ENCODE data around the gene SS18L1.

The SS18L1 gene

GRCh38 chr20:62151835-62152364, 8.3 kb downstream of the SS18L1 start:
- Histone ChIP-seq H3K79me2 (ENCODE audit: insufficient read depth, low read length) (peaks cover 99% of the 10 kb centered on the region), H3K4me1 (ENCODE audit: insufficient read depth, low read length, poor library complexity, severe bottlenecking) (peaks cover 3% of the 10 kb centered on the region), H3F3A (ENCODE audit: low read depth) (no peaks in the 10 kb centered on the region), H3K9me3 (ENCODE audit: insufficient read depth, low read depth, low read length) (no peaks in the 10 kb centered on the region), H2AFZ (ENCODE audit: low read length) (no peak overlapping the region), H3K4me2 (ENCODE audit: low read depth, low read length, poor library complexity, severe bottlenecking) (no peak overlapping the region), H3K9ac (ENCODE audit: low read depth, low read length, poor library complexity, severe bottlenecking) (no peak overlapping the region), H3K36me3 (ENCODE audit: insufficient read depth, low read length) (peaks cover 29% of the 10 kb centered on the region; the same call in 1 of the 2 replicates), H3K9me2 (replicated peaks; ENCODE audit: low read depth, low read length) (no peaks in the 10 kb centered on the region), H3K27me3 (ENCODE audit: insufficient read depth, low read length, poor library complexity, severe bottlenecking) (no peaks in the 10 kb centered on the region), H4K20me1 (ENCODE audit: insufficient read depth, low read length, poor library complexity, severe bottlenecking) (peaks cover 54% of the 10 kb centered on the region), H3K4me3 (ENCODE audit: low read length, poor library complexity, severe bottlenecking) (no peak overlapping the region)
- TF ChIP-seq, protein P1, sequence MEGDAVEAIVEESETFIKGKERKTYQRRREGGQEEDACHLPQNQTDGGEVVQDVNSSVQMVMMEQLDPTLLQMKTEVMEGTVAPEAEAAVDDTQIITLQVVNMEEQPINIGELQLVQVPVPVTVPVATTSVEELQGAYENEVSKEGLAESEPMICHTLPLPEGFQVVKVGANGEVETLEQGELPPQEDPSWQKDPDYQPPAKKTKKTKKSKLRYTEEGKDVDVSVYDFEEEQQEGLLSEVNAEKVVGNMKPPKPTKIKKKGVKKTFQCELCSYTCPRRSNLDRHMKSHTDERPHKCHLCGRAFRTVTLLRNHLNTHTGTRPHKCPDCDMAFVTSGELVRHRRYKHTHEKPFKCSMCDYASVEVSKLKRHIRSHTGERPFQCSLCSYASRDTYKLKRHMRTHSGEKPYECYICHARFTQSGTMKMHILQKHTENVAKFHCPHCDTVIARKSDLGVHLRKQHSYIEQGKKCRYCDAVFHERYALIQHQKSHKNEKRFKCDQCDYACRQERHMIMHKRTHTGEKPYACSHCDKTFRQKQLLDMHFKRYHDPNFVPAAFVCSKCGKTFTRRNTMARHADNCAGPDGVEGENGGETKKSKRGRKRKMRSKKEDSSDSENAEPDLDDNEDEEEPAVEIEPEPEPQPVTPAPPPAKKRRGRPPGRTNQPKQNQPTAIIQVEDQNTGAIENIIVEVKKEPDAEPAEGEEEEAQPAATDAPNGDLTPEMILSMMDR (conservative IDR thresholded peaks at IDR 0.05; ENCODE audit: low read length) = no peak
- no peak for TF ChIP-seq EZH2phosphoT487 (IDR thresholded peaks at IDR 0.05; ENCODE audit: borderline replicate concordance)

DNA sequence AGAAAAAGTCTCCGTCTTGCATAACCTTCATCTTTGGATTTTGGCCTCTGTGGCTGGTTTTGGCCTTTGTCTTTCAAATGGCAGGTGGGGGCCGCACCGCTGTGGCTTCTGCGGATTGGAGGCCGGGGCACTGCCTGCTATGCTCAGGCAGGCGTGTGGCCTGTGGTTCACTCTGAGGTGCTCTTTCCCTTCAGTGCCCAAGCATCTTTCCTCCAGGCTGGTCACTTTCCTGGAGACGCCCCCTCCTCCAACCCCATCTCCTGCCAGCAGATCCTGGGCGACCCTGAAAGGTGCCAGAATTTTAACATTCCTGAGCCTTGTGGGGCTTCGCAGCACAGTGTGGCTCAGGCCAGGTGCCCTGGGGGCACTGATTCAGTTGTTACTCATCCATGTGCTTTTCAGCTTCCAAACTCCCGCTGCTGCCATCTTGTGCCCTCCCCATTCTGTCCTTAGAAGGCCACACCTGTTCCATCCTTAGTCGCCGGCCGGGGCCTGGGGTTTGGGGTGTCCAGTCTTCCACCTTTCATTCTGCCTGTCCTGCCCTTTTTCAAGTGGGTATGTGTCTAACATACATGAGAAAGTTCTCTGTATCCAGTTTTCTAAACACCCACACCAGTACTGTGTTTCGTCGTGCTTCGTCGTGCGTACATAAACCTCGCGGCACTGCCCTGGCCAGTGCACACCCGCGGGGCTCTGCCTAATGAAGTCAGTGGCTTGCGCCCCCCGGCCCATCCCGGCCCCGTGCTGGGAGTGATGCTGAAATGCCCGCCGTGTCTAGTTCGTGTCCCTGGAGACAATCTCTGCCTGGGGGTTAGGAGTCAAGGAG, 12.1 kb downstream of the SS18L1 start:
- H3K36me3 ChIP-seq (ENCODE audit: insufficient read depth, low read length) = peaks cover 43% of the 10 kb centered on the region; the same call in 1 of the 2 replicates

DNA sequence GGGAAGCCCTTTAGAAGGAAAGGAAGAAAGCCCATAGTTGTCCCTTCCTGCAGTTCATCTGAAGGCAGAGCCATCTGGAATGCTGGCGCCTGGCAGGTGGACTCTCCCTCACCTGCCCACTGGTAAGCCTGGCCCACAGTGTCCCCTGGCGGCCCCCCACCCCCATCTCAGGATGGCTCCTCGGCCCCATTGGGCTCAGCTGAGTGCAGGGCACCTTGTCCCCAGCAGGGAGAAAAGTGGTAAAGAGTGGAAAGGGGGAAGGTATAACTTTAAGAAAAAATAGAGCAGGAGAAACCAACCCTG, 12.6 kb downstream of the SS18L1 start:
- Histone ChIP-seq H3K36me3 (ENCODE audit: insufficient read depth, low read length) (peaks cover 49% of the 10 kb centered on the region; the same call in 1 of the 2 replicates), H3F3A (ENCODE audit: low read depth) (no peaks in the 10 kb centered on the region), H3K4me3 (ENCODE audit: low read length, poor library complexity, severe bottlenecking) (no peak overlapping the region), H3K9ac (ENCODE audit: low read depth, low read length, poor library complexity, severe bottlenecking) (no peak overlapping the region), H3K79me2 (ENCODE audit: insufficient read depth, low read length) (peaks cover 85% of the 10 kb centered on the region), H4K20me1 (ENCODE audit: insufficient read depth, low read length, poor library complexity, severe bottlenecking) (peaks cover 37% of the 10 kb centered on the region), H3K9me3 (ENCODE audit: insufficient read depth, low read depth, low read length) (no peaks in the 10 kb centered on the region), H3K27me3 (ENCODE audit: insufficient read depth, low read length, poor library complexity, severe bottlenecking) (no peaks in the 10 kb centered on the region), H3K4me1 (ENCODE audit: insufficient read depth, low read length, poor library complexity, severe bottlenecking) (no peaks in the 10 kb centered on the region), H3K9me2 (replicated peaks; ENCODE audit: low read depth, low read length) (no peaks in the 10 kb centered on the region), H3K4me2 (ENCODE audit: low read depth, low read length, poor library complexity, severe bottlenecking) (no peak overlapping the region), H2AFZ (ENCODE audit: low read length) (no peak overlapping the region)
- TF ChIP-seq, protein P1 (conservative IDR thresholded peaks at IDR 0.05; ENCODE audit: low read length) = no peak
- TF ChIP-seq EZH2phosphoT487 (IDR thresholded peaks at IDR 0.05; ENCODE audit: borderline replicate concordance) = no peak

More for the DNA sequence above, 12.1 kb downstream of the SS18L1 start:
- TF ChIP-seq EZH2phosphoT487 (IDR thresholded peaks at IDR 0.05; ENCODE audit: borderline replicate concordance) = no peak
- TF ChIP-seq, protein P1 (conservative IDR thresholded peaks at IDR 0.05; ENCODE audit: low read length) = no peak
- Histone ChIP-seq H4K20me1 (ENCODE audit: insufficient read depth, low read length, poor library complexity, severe bottlenecking) (peaks cover 42% of the 10 kb centered on the region), H3K4me2 (ENCODE audit: low read depth, low read length, poor library complexity, severe bottlenecking) (no peak overlapping the region), H3K27me3 (ENCODE audit: insufficient read depth, low read length, poor library complexity, severe bottlenecking) (no peaks in the 10 kb centered on the region), H3K9me3 (ENCODE audit: insufficient read depth, low read depth, low read length) (no peaks in the 10 kb centered on the region), H3K4me1 (ENCODE audit: insufficient read depth, low read length, poor library complexity, severe bottlenecking) (no peaks in the 10 kb centered on the region), H3K79me2 (ENCODE audit: insufficient read depth, low read length) (peaks cover 91% of the 10 kb centered on the region), H3K9me2 (replicated peaks; ENCODE audit: low read depth, low read length) (no peaks in the 10 kb centered on the region), H3K9ac (ENCODE audit: low read depth, low read length, poor library complexity, severe bottlenecking) (no peak overlapping the region), H3K4me3 (ENCODE audit: low read length, poor library complexity, severe bottlenecking) (no peak overlapping the region), H3F3A (ENCODE audit: low read depth) (no peaks in the 10 kb centered on the region), H2AFZ (ENCODE audit: low read length) (no peak overlapping the region)
